Activated CD8-positive, alpha-beta memory T cell treated with anti-CD3 and anti-CD28 coated beads, Interleukin-2, amount 10 ng/mL, durations not matched to agents 7 days and 5 days (primary cell): ENCODE results near the gene IPMK. TPM values are rescaled to one million over a fixed set of nuclear protein-coding genes. Genes with fewer than 3 reads are reported as not detected.
"Not testable (repeated sequence)": the region's sequence is repeated elsewhere in the genome, so short reads cannot be mapped to it uniquely, and the experiment has no call there.

Source experiments
- ATAC-seq: fragments of 150-1000 bp; cut with Tn5 transposase; one replicate; pipeline ENCODE4 v1.10.0; 2021; ENCODE audit warnings: moderate library complexity
- CTCF ChIA-PET: fragments of 350-600 bp; sonication (Branson Sonifier 250); formaldehyde crosslinking; loops from one replicate; lab custom pipeline; 2021; ENCODE audit warnings: antibody characterized with exemption; lab: Charles Lee
- DNase-seq: peaks from one replicate; pipeline ENCODE4 v3.0.0-alpha.2; 2020
- H3K27ac Mint-ChIP-seq: one replicate; pipeline ENCODE4 v1.8.0; 2021; ENCODE audit warnings: mild to moderate bottlenecking, mixed read lengths
- H3K27me3 Mint-ChIP-seq: one replicate; pipeline ENCODE4 v1.8.0; 2021; ENCODE audit warnings: mixed read lengths
- H3K36me3 Mint-ChIP-seq: one replicate; pipeline ENCODE4 v1.8.0; 2021; ENCODE audit warnings: mild to moderate bottlenecking, mixed read lengths
- H3K4me1 Mint-ChIP-seq: one replicate; pipeline ENCODE4 v1.8.0; 2021; ENCODE audit warnings: mixed read lengths
- H3K4me3 Mint-ChIP-seq: one replicate; pipeline ENCODE4 v1.8.0; 2021; ENCODE audit warnings: mild to moderate bottlenecking, moderate library complexity, mixed read lengths
- H3K9me3 Mint-ChIP-seq: one replicate; pipeline ENCODE4 v1.8.0; 2022; ENCODE audit warnings: low read depth, mixed read lengths
- total RNA-seq, 2 experiments: library from RNA; stranded (reverse); gene quantifications; one replicate each; pipeline ENCODE4 v1.2.3, GENCODE V29; 2021

The IPMK gene
- total RNA-seq, 2 experiments from 2014 or later, result 5.2 to 5.7 TPM

- ATAC-seq (no peak), DNase-seq (no peak)
- Mint-ChIP-seq H3K4me3 (no peak overlapping the region), H3K9me3 (no peaks in the 10 kb centered on the region), H3K27ac (no peak overlapping the region), H3K4me1 (no peaks in the 10 kb centered on the region), H3K36me3 (no peaks in the 10 kb centered on the region), H3K27me3 (peaks cover 16% of the 10 kb centered on the region)
- CTCF ChIA-PET, result interaction anchor here (1.2 kb wide), 1 partner anchor 14 kb away, joined by 3 read pairs; no protein-coding TSS in a partner anchor
These were observed 83.5 kb downstream of the IPMK start for GRCh38 chr10:58184120-58184670.

DNA sequence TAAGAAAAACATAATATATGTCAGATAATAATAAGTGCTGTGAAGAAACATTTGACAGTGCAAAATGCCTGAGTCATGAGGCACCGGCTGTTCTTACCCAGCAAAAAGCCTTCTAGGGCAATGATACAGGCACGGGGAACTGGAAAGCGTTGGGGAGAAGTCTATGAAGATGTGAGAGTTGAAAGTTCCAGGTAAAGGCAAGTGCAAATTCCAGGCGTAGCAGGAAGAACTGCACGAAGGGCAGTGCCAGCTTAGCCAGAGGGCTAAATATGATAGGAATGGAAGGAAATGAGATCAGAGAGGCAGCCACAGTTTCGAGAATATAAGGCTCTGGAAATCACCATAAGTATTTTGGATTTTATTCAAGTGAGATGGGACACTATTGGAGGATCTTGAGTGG lies 87.0 kb downstream of the IPMK start:
- Mint-ChIP-seq H3K27me3 (peaks cover under 1% of the 10 kb centered on the region), H3K36me3 (no peaks in the 10 kb centered on the region), H3K4me1 (no peaks in the 10 kb centered on the region), H3K9me3 (no peaks in the 10 kb centered on the region), H3K27ac (no peak overlapping the region), H3K4me3 (no peak overlapping the region)
- CTCF ChIA-PET, result interaction anchor here (5.2 kb wide), 1 partner anchor 111 kb away, joined by 69 read pairs; no protein-coding TSS in a partner anchor
- DNase-seq (no peak), ATAC-seq (no peak)

DNA sequence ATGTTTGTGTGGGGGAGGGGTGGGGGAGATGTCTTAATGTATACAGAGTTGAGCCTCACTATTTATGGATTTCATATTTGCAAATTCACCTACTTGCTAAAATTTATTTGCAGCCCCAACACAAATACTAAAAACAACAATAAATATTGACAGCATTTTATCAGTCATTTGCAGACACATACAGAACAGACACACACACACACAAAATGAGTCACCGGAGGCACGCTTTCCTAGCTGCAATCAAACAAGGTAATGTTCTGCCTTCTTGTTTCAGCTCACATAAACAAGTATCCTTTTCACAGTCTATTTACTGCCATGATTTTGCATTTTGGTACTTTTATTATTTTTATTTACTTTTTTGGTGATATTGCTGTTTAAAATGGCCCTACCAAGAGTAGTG lies 88.5 kb downstream of the IPMK start:
- H3K4me1 Mint-ChIP-seq, result no peaks in the 10 kb centered on the region
- no peak for DNase-seq
- CTCF ChIA-PET, result interaction anchor here (5.2 kb wide), 1 partner anchor 112 kb away, joined by 69 read pairs; no protein-coding TSS in a partner anchor
- H3K4me3 Mint-ChIP-seq, result no peak overlapping the region
- H3K27ac Mint-ChIP-seq, result no peak overlapping the region
- no peaks in the 10 kb centered on the region for H3K9me3 Mint-ChIP-seq
- no peak for ATAC-seq
- H3K27me3 Mint-ChIP-seq, result no peaks in the 10 kb centered on the region
- H3K36me3 Mint-ChIP-seq, result no peaks in the 10 kb centered on the region

GRCh38 chr10:58178811-58179210 lies 88.9 kb downstream of the IPMK start:
- Mint-ChIP-seq H3K4me3 (no peak overlapping the region), H3K36me3 (no peaks in the 10 kb centered on the region), H3K27ac (no peak overlapping the region), H3K4me1 (no peaks in the 10 kb centered on the region), H3K9me3 (no peaks in the 10 kb centered on the region), H3K27me3 (no peaks in the 10 kb centered on the region)
- DNase-seq, result no peak
- no peak for ATAC-seq
- CTCF ChIA-PET, result interaction anchor here (5.2 kb wide), 1 partner anchor 112 kb away, joined by 69 read pairs; no protein-coding TSS in a partner anchor

GRCh38 chr10:58177362-58177947 lies 90.2 kb downstream of the IPMK start:
- Mint-ChIP-seq H3K4me3 (no peak overlapping the region), H3K27me3 (peaks cover 2% of the 10 kb centered on the region), H3K9me3 (no peaks in the 10 kb centered on the region), H3K36me3 (no peaks in the 10 kb centered on the region), H3K4me1 (no peaks in the 10 kb centered on the region), H3K27ac (no peak overlapping the region)
- no peak for ATAC-seq
- CTCF ChIA-PET, result interaction anchor here (0.7 to 5.2 kb wide), 8 partner anchors 26 to 209 kb away, joined by 3 to 69 read pairs (median 4); partner anchors contain the start of gene TFAM
- DNase-seq, result no peak

DNA sequence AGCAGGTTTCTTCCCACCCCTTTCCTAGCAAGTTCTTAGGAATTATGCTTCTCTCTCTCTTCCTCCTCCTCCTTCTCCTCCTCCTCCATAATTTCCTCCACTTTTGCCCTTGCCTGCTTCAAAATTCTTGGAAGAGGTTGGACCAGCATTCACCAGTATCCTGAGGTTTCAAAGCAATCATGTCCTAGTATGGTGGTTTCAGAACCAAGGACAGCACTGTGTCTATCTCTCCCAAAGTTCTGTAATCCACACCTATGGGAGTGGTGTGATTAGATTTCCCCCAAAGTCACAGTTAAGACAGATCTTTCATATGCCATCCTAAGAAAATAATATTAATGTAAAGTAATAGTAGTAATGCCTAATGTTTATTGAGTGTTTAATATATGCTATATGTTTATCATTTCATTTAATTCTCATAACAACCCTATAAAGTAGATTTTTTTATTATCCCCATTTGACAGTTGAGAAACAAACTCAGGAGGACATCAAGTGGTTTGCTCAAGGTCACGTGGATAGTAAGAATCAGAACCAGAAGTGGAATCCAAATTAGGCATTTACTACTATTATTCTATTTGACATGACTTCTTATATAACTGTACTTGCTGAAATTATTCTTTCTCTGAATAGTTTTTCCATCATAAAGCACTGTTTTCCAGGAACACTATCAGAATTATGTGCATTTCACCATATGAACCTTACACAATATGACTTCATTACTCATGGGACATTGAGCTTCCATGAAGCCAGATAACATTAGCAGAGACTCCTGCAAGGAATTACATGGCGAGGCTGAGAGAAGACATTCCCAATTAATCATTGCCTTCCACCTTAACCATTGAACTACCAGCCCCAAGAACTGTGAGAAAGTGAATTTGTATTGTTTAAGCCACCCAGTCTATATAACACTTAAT lies 91.4 kb downstream of the IPMK start:
- DNase-seq (no peak), ATAC-seq (no peak)
- H3K27ac Mint-ChIP-seq, result no peak overlapping the region
- no peaks in the 10 kb centered on the region for H3K9me3 Mint-ChIP-seq
- H3K36me3 Mint-ChIP-seq, result no peaks in the 10 kb centered on the region
- peaks cover 5% of the 10 kb centered on the region for H3K27me3 Mint-ChIP-seq
- H3K4me3 Mint-ChIP-seq, result no peak overlapping the region
- no peaks in the 10 kb centered on the region for H3K4me1 Mint-ChIP-seq
- CTCF ChIA-PET, result interaction anchor here (0.8 to 5.2 kb wide), 3 partner anchors 108 to 210 kb away, joined by 3 to 69 read pairs (median 3); no protein-coding TSS in a partner anchor

- no peak overlapping the region for H3K27ac Mint-ChIP-seq
- no peak for ATAC-seq
- H3K4me3 Mint-ChIP-seq, result no peak overlapping the region
- H3K9me3 Mint-ChIP-seq, result no peaks in the 10 kb centered on the region
- DNase-seq, result no peak
- CTCF ChIA-PET, result no interaction called here
- H3K27me3 Mint-ChIP-seq, result peaks cover 5% of the 10 kb centered on the region
- H3K36me3 Mint-ChIP-seq, result no peaks in the 10 kb centered on the region
- no peaks in the 10 kb centered on the region for H3K4me1 Mint-ChIP-seq
These were observed 92.9 kb downstream of the IPMK start for GRCh38 chr10:58174831-58175230.

DNA sequence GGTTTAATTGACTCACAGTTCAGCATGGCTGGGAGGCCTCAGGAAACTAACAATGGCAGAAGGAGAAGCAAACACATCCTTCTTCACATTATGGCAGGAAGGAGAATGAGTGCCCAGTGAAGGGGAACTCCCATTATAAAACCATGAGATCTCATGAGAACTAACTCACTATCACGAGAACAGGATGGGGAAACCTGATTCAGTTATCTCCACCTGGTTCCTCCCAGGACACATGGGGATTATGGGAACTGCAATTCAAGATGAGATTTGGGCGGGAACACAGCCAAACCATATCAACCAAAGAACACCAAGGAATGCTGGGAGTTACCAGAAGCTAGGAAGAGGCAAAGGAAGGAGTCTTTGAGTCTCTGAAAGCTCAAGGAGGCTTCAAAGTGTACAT lies 94.3 kb downstream of the IPMK start:
- Mint-ChIP-seq H3K4me3 (no peak overlapping the region), H3K27me3 (peaks cover 11% of the 10 kb centered on the region), H3K27ac (no peak overlapping the region), H3K4me1 (no peaks in the 10 kb centered on the region), H3K36me3 (no peaks in the 10 kb centered on the region), H3K9me3 (no peaks in the 10 kb centered on the region)
- no peak for ATAC-seq
- no peak for DNase-seq
- CTCF ChIA-PET, result interaction anchor here (1.6 kb wide), 1 partner anchor 118 kb away, joined by 5 read pairs; no protein-coding TSS in a partner anchor

- no peak for DNase-seq
- H3K9me3 Mint-ChIP-seq, result no peaks in the 10 kb centered on the region
- CTCF ChIA-PET, result interaction anchor here (1.0 kb wide), 1 partner anchor 120 kb away, joined by 3 read pairs; no protein-coding TSS in a partner anchor
- no peaks in the 10 kb centered on the region for H3K36me3 Mint-ChIP-seq
- peaks cover 15% of the 10 kb centered on the region for H3K27me3 Mint-ChIP-seq
- H3K4me3 Mint-ChIP-seq, result no peak overlapping the region
- no peak overlapping the region for H3K27ac Mint-ChIP-seq
- no peak for ATAC-seq
- no peaks in the 10 kb centered on the region for H3K4me1 Mint-ChIP-seq
These were observed 96.5 kb downstream of the IPMK start for GRCh38 chr10:58171146-58171545.

GRCh38 chr10:58164517-58164916 lies 103.2 kb downstream of the IPMK start:
- peaks cover 19% of the 10 kb centered on the region for H3K27me3 Mint-ChIP-seq
- H3K4me1 Mint-ChIP-seq, result no peaks in the 10 kb centered on the region
- no peaks in the 10 kb centered on the region for H3K36me3 Mint-ChIP-seq
- H3K4me3 Mint-ChIP-seq, result no peak overlapping the region
- DNase-seq, result no peak
- no peaks in the 10 kb centered on the region for H3K9me3 Mint-ChIP-seq
- ATAC-seq, result no peak
- no peak overlapping the region for H3K27ac Mint-ChIP-seq
- CTCF ChIA-PET, result interaction anchor here (0.5 kb wide), 1 partner anchor 436 kb away, joined by 3 read pairs; no protein-coding TSS in a partner anchor

DNA sequence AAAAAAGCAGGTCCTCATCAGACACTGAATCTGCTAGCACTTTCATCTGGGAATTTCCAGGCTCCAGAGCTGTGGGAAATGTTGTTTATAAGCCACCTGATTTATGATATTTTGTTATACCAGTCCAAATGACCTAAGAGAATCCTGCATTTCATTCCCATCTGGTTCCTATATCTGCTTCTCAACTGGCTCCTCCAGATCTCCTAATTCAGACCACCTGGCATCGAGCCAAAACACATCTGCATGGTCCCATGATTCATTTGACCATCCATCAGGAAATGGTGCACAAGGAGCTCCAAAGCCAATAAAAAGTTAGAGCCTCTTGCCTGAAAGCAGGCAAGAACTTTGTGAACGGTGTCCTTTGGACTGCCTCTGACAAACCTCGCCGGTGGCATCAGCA lies 108.9 kb downstream of the IPMK start:
- DNase-seq (no peak), ATAC-seq (no peak)
- Mint-ChIP-seq H3K4me1 (no peaks in the 10 kb centered on the region), H3K27me3 (peaks cover 21% of the 10 kb centered on the region), H3K9me3 (no peaks in the 10 kb centered on the region), H3K4me3 (no peak overlapping the region), H3K36me3 (no peaks in the 10 kb centered on the region), H3K27ac (no peak overlapping the region)
- CTCF ChIA-PET, result no interaction called here

- no peak overlapping the region for H3K27ac Mint-ChIP-seq
- H3K36me3 Mint-ChIP-seq, result no peaks in the 10 kb centered on the region
- no peak for ATAC-seq
- H3K4me1 Mint-ChIP-seq, result no peaks in the 10 kb centered on the region
- DNase-seq, result no peak
- no peak overlapping the region for H3K4me3 Mint-ChIP-seq
- H3K27me3 Mint-ChIP-seq, result peaks cover 24% of the 10 kb centered on the region
- H3K9me3 Mint-ChIP-seq, result no peaks in the 10 kb centered on the region
- CTCF ChIA-PET, result no interaction called here
These were observed 110.5 kb downstream of the IPMK start for GRCh38 chr10:58157076-58157766.

GRCh38 chr10:58155941-58156340 lies 111.8 kb downstream of the IPMK start:
- H3K27ac Mint-ChIP-seq, DNase-seq, ATAC-seq, H3K4me3 Mint-ChIP-seq, H3K4me1 Mint-ChIP-seq, H3K36me3 Mint-ChIP-seq, CTCF ChIA-PET, H3K9me3 Mint-ChIP-seq: not testable (repeated sequence)
- H3K27me3 Mint-ChIP-seq, result peaks cover 22% of the 10 kb centered on the region
